Activated CD4-positive, alpha-beta T cell treated with anti-CD3 and anti-CD28 coated beads for 1 hour (primary cell): ENCODE results near the gene ALG2.
"Not testable (repeated sequence)": the region's sequence is repeated elsewhere in the genome, so short reads cannot be mapped to it uniquely, and the experiment has no call there.

Experiments
- DNase-seq: peaks from one replicate; pipeline ENCODE4 v3.0.0-alpha.2; 2020

The ALG2 gene

GRCh38 chr9:99237356-99237755 is 15.6 kb upstream of the ALG2 start:
- DNase-seq, result no peak

- no peak for DNase-seq
These were observed 14.3 kb upstream of the ALG2 start for GRCh38 chr9:99235926-99236634.

GRCh38 chr9:99235069-99235468 is 13.3 kb upstream of the ALG2 start:
- no peak for DNase-seq

GRCh38 chr9:99234618-99235017 is 12.9 kb upstream of the ALG2 start:
- no peak for DNase-seq

GRCh38 chr9:99231711-99232110 is 10.0 kb upstream of the ALG2 start:
- no peak for DNase-seq

- no peak for DNase-seq
These were observed 8.5 kb upstream of the ALG2 start for GRCh38 chr9:99230206-99230605.

GRCh38 chr9:99226054-99226453 is 4.3 kb upstream of the ALG2 start:
- no peak for DNase-seq

- no peak for DNase-seq
These were observed 2.7 kb upstream of the ALG2 start for GRCh38 chr9:99224445-99224844.

- no peak for DNase-seq
These were observed 901 bp upstream of the ALG2 start for GRCh38 chr9:99222416-99223270.

GRCh38 chr9:99221266-99221620 is 499 bp downstream of the ALG2 start:
- no peak for DNase-seq

GRCh38 chr9:99220011-99220410 is 1.7 kb downstream of the ALG2 start:
- DNase-seq, result no peak

GRCh38 chr9:99216073-99216472 is 5.7 kb downstream of the ALG2 start:
- no peak for DNase-seq

GRCh38 chr9:99213197-99213596 is 8.5 kb downstream of the ALG2 start:
- DNase-seq, result no peak

GRCh38 chr9:99211746-99212145 is 10.0 kb downstream of the ALG2 start:
- DNase-seq, result no peak

GRCh38 chr9:99210572-99210971 is 11.2 kb downstream of the ALG2 start:
- DNase-seq, result no peak

GRCh38 chr9:99201603-99202002 is 20.1 kb downstream of the ALG2 start:
- no peak for DNase-seq

GRCh38 chr9:99199938-99200539 is 21.7 kb downstream of the ALG2 start:
- DNase-seq, result no peak

GRCh38 chr9:99197987-99198386 is 23.8 kb downstream of the ALG2 start:
- no peak for DNase-seq

GRCh38 chr9:99197124-99197630 is 24.6 kb downstream of the ALG2 start:
- no peak for DNase-seq

GRCh38 chr9:99196484-99196883 is 25.3 kb downstream of the ALG2 start:
- DNase-seq, result not testable (repeated sequence)

- no peak for DNase-seq
These were observed 28.3 kb downstream of the ALG2 start for GRCh38 chr9:99193466-99193821.

GRCh38 chr9:99192786-99193465 is 28.8 kb downstream of the ALG2 start:
- no peak for DNase-seq

- no peak for DNase-seq
These were observed 31.0 kb downstream of the ALG2 start for GRCh38 chr9:99190597-99191283.
